Activated CD8-positive, alpha-beta memory T cell treated with anti-CD3 and anti-CD28 coated beads for 36 hours (primary cell): Measurements from ENCODE around the gene SLC6A7. TPM values are rescaled to one million over a fixed set of nuclear protein-coding genes. Genes with fewer than 3 reads are reported as not detected.
"Not testable (repeated sequence)": the region's sequence is repeated elsewhere in the genome, so short reads cannot be mapped to it uniquely, and the experiment has no call there.

ENCODE experiments used
- CTCF ChIA-PET: fragments of 350-600 bp; sonication (Branson Sonifier 250); formaldehyde crosslinking; loops from one replicate; lab custom pipeline; 2021; ENCODE audit warnings: antibody characterized with exemption; lab: Charles Lee
- POLR2A ChIA-PET: fragments of 350-600 bp; sonication (Branson Sonifier 250); formaldehyde crosslinking; loops from one replicate; lab custom pipeline; 2021; ENCODE audit warnings: antibody characterized with exemption; lab: Charles Lee
- total RNA-seq, 2 experiments: library from RNA; stranded (reverse); gene quantifications; one replicate each; pipeline ENCODE4 v1.2.3, GENCODE V29; 2021

The SLC6A7 gene
- total RNA-seq, 2 experiments from 2014 or later, result not detected

GRCh38 chr5:150246835-150247234, 57.0 kb downstream of the SLC6A7 start:
- POLR2A ChIA-PET, result no interaction called here
- CTCF ChIA-PET, result no interaction called here

- ChIA-PET CTCF (no interaction called here), POLR2A (no interaction called here)
Measured at GRCh38 chr5:150247726-150248125, 57.9 kb downstream of the SLC6A7 start.

- CTCF ChIA-PET, POLR2A ChIA-PET: not testable (repeated sequence)
Measured at GRCh38 chr5:150248493-150248892, 58.6 kb downstream of the SLC6A7 start.

- POLR2A ChIA-PET, result no interaction called here
- CTCF ChIA-PET, result no interaction called here
Measured at GRCh38 chr5:150248946-150249345, 59.1 kb downstream of the SLC6A7 start.

GRCh38 chr5:150249744-150250143, 59.9 kb downstream of the SLC6A7 start:
- ChIA-PET CTCF (no interaction called here), POLR2A (no interaction called here)

- ChIA-PET POLR2A (no interaction called here), CTCF (no interaction called here)
Measured at GRCh38 chr5:150251504-150251903, 61.6 kb downstream of the SLC6A7 start.

- ChIA-PET POLR2A (no interaction called here), CTCF (no interaction called here)
Measured at GRCh38 chr5:150252489-150252888, 62.6 kb downstream of the SLC6A7 start.

- ChIA-PET POLR2A (no interaction called here), CTCF (no interaction called here)
Measured at GRCh38 chr5:150253416-150254208, 63.8 kb downstream of the SLC6A7 start.

- POLR2A ChIA-PET, result no interaction called here
- CTCF ChIA-PET, result no interaction called here
Measured at GRCh38 chr5:150254363-150254762, 64.5 kb downstream of the SLC6A7 start.

GRCh38 chr5:150254774-150255173, 64.9 kb downstream of the SLC6A7 start:
- CTCF ChIA-PET, result no interaction called here

GRCh38 chr5:150255659-150256409, 66.0 kb downstream of the SLC6A7 start:
- ChIA-PET POLR2A (no interaction called here), CTCF (no interaction called here)

More at GRCh38 chr5:150254774-150255173, 64.9 kb downstream of the SLC6A7 start:
- POLR2A ChIA-PET, result no interaction called here

- POLR2A ChIA-PET, result no interaction called here
Measured at GRCh38 chr5:150256410-150257064, 66.7 kb downstream of the SLC6A7 start.

GRCh38 chr5:150257424-150257823, 67.6 kb downstream of the SLC6A7 start:
- CTCF ChIA-PET, result no interaction called here

More at GRCh38 chr5:150256410-150257064, 66.7 kb downstream of the SLC6A7 start:
- CTCF ChIA-PET, result no interaction called here

GRCh38 chr5:150258130-150258529, 68.3 kb downstream of the SLC6A7 start:
- CTCF ChIA-PET, result no interaction called here

More at GRCh38 chr5:150257424-150257823, 67.6 kb downstream of the SLC6A7 start:
- POLR2A ChIA-PET, result no interaction called here

More at GRCh38 chr5:150258130-150258529, 68.3 kb downstream of the SLC6A7 start:
- POLR2A ChIA-PET, result no interaction called here

Other genes starting within 250 kb of the SLC6A7 start
- not detected for gene PDE6A, start 245.3 kb upstream of the SLC6A7 start, total RNA-seq
- gene SLC26A2, start 229.3 kb upstream of the SLC6A7 start, total RNA-seq, result 1 to 10 TPM; 8.6 to 9.5 TPM
- gene TIGD6, start 189.4 kb upstream of the SLC6A7 start, total RNA-seq, result 1 to 10 TPM; 1.9 to 2.4 TPM
- gene HMGXB3, start 189.3 kb upstream of the SLC6A7 start, total RNA-seq, result 10 to 100 TPM; 41.4 to 41.6 TPM
- gene CSF1R, start 103.5 kb upstream of the SLC6A7 start, total RNA-seq, result not detected
- gene PDGFRB, start 34.2 kb upstream of the SLC6A7 start, total RNA-seq, result 1 to 10 TPM in 1 of 2 experiments, under 1 TPM in 1; 0.61 to 2.1 TPM
- gene CDX1, start 23.3 kb upstream of the SLC6A7 start, total RNA-seq, result not detected
- not detected for gene CAMK2A, start 99.7 kb downstream of the SLC6A7 start, total RNA-seq
- gene ARSI, start 112.8 kb downstream of the SLC6A7 start, total RNA-seq, result not detected
- 100 to 1,000 TPM; 127 to 134 TPM for gene TCOF1, start 167.6 kb downstream of the SLC6A7 start, total RNA-seq
- gene CD74, start 222.8 kb downstream of the SLC6A7 start, total RNA-seq, result 100 to 1,000 TPM; 253 to 265 TPM